ENCODE data around the gene ARHGAP30. TPM values are rescaled to one million over a fixed set of nuclear protein-coding genes. Genes with fewer than 3 reads are reported as not detected.
"Not testable (repeated sequence)": the region's sequence is repeated elsewhere in the genome, so short reads cannot be mapped to it uniquely, and the experiment has no call there.

ARHGAP30 gene
- polyA plus RNA-seq, 1 experiment, result not detected

DNA sequence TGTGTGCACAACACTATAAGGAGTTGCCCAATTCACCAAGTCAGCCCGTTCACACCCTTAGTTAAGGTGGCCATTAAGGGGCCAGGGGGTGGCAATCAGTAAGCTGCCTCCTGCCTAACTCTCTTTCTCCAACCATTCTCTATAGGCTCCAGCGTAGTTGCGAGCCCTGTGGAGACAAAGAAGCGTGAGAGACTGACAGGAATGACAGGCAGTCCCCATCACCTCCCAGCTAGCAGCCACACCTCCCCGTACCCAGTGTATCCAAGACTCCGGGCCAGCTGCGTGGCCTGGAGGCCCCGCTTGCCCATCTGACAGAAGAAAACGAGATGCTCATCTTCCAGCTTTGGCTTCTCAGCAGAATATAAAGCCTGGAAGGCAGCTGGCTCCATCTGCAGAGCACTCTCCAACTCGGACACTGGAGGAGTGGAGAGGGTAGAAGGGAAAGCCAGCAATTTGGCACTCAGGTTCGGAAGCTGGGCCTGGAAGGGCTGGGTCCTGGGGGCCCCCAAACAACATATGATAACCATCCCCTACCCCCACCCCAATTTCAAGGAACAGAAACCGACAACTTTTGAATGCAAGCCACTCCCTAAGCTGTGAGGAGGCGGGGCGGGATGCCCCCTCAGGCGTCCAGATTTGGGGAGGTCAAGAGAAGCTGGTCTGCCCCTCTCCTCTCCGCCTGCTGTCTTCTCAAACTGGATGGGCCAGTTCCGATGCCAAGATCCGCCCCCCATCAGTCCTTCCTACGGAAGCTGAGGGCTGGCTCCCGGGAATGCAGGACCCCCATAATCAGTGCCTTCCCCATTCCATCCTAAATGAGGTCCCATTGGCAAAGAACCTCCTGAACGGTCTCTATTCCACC is 31.8 kb downstream of the ARHGAP30 start:
- ChIA-PET POLR2A (interaction anchor here (0.5 kb wide), 1 partner anchor 61 kb away, joined by 3 read pairs; no protein-coding TSS in a partner anchor), CTCF (no interaction called here)
- no peak overlapping the region for H3K4me3 ChIP-seq (ENCODE audit: low read depth, low read length)
- H3K9me3 ChIP-seq (ENCODE audit: control insufficient read depth, insufficient read depth, low read length), result no peaks in the 10 kb centered on the region; the same call in 1 of the 2 replicates
- no peak overlapping the region for H3K27ac ChIP-seq (ENCODE audit: low read depth, low read length)
- no peak for DNase-seq (ENCODE audit: low read depth, low spot score)
- no peaks in the 10 kb centered on the region for H3K27me3 ChIP-seq (ENCODE audit: control insufficient read depth, insufficient read depth, low read length)
- TF ChIP-seq, protein P1, sequence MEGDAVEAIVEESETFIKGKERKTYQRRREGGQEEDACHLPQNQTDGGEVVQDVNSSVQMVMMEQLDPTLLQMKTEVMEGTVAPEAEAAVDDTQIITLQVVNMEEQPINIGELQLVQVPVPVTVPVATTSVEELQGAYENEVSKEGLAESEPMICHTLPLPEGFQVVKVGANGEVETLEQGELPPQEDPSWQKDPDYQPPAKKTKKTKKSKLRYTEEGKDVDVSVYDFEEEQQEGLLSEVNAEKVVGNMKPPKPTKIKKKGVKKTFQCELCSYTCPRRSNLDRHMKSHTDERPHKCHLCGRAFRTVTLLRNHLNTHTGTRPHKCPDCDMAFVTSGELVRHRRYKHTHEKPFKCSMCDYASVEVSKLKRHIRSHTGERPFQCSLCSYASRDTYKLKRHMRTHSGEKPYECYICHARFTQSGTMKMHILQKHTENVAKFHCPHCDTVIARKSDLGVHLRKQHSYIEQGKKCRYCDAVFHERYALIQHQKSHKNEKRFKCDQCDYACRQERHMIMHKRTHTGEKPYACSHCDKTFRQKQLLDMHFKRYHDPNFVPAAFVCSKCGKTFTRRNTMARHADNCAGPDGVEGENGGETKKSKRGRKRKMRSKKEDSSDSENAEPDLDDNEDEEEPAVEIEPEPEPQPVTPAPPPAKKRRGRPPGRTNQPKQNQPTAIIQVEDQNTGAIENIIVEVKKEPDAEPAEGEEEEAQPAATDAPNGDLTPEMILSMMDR (IDR thresholded peaks at IDR 0.05; ENCODE audit: low read depth, low read length), result no peak

DNA sequence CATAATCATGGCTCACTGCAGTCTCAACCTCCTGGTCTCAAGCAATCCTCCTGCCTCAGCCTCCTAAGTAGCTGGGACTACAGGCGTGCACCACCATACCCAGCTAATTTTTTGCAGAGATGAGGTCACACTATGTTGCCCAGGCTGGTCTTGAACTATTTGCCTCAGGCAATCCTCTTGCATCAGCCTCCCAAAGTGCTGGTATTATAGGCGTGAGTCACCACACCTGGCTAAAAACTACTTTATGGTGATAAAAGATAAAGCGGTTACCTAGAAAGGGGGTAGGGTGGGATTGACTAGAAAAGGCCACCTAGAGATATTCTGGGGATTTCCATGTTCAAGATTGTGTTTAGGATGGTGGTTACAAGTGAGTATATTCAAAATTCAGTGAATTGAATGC is 35.9 kb downstream of the ARHGAP30 start:
- TF ChIP-seq, protein P1 (IDR thresholded peaks at IDR 0.05; ENCODE audit: low read depth, low read length), result no peak
- ChIA-PET CTCF (no interaction called here), POLR2A (interaction anchor here (0.7 kb wide), 1 partner anchor 11 kb away, joined by 9 read pairs; no protein-coding TSS in a partner anchor)
- Histone ChIP-seq H3K27me3 (ENCODE audit: control insufficient read depth, insufficient read depth, low read length) (peaks cover 2% of the 10 kb centered on the region), H3K27ac (ENCODE audit: low read depth, low read length) (no peak overlapping the region), H3K9me3 (ENCODE audit: control insufficient read depth, insufficient read depth, low read length) (no peaks in the 10 kb centered on the region; the same call in 1 of the 2 replicates), H3K4me3 (ENCODE audit: low read depth, low read length) (no peak overlapping the region)
- no peak for DNase-seq (ENCODE audit: low read depth, low spot score)

DNA sequence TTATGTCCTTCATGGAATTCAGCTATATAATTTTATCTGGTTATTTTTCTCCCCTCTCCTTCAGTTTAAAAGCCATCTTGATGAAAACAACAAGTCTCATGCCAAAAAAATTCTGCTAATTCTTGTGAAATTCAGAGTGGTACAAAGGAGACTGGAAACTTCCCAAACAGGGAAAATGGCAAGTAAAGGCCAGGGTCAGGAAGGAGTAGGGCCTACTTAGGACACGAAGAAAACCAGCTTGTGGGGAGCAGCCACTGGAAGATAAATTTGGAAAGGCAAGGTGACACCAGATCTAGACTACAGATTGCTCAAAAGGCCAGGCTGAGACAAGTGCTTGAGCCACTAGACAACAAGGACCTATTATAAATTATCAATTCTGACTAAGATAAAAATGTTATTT is 37.3 kb downstream of the ARHGAP30 start:
- H3K27ac ChIP-seq (ENCODE audit: low read depth, low read length), result no peak overlapping the region
- TF ChIP-seq, protein P1 (IDR thresholded peaks at IDR 0.05; ENCODE audit: low read depth, low read length), result no peak
- H3K27me3 ChIP-seq (ENCODE audit: control insufficient read depth, insufficient read depth, low read length), result peaks cover 2% of the 10 kb centered on the region
- POLR2A ChIA-PET, result no interaction called here
- CTCF ChIA-PET, result interaction anchor here (1.4 kb wide), 2 partner anchors 9 to 35 kb away, joined by 5 read pairs; no protein-coding TSS in a partner anchor
- DNase-seq (ENCODE audit: low read depth, low spot score), result no peak
- no peak overlapping the region for H3K4me3 ChIP-seq (ENCODE audit: low read depth, low read length)
- no peaks in the 10 kb centered on the region for H3K9me3 ChIP-seq (ENCODE audit: control insufficient read depth, insufficient read depth, low read length)

DNA sequence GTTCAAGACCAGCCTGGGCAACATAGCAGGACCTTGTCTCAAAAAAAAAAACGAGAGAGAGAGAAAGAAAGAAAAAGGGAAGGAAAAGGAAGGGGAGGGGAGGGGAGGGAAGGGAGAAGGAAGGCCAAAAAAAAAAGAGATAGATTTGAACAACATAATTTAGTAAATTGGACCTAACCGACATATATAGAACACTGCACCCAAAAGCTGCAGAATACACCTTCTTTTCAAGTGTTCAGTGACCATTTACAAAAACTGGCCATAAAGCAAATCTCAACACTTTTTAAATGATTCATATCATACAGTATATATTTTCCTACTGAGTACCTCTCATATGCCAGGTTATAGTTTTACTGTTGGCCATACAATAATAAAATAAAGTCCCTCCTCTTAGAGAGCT is 37.8 kb downstream of the ARHGAP30 start:
- Histone ChIP-seq H3K4me3 (ENCODE audit: low read depth, low read length) (no peak overlapping the region), H3K9me3 (ENCODE audit: control insufficient read depth, insufficient read depth, low read length) (no peaks in the 10 kb centered on the region), H3K27me3 (ENCODE audit: control insufficient read depth, insufficient read depth, low read length) (peaks cover 2% of the 10 kb centered on the region), H3K27ac (ENCODE audit: low read depth, low read length) (no peak overlapping the region)
- TF ChIP-seq, protein P1 (IDR thresholded peaks at IDR 0.05; ENCODE audit: low read depth, low read length), result no peak
- ChIA-PET CTCF (interaction anchor here (0.5 to 1.4 kb wide), 2 partner anchors 10 to 145 kb away, joined by 5 to 6 read pairs; no protein-coding TSS in a partner anchor), POLR2A (no interaction called here)
- no peak for DNase-seq (ENCODE audit: low read depth, low spot score)

DNA sequence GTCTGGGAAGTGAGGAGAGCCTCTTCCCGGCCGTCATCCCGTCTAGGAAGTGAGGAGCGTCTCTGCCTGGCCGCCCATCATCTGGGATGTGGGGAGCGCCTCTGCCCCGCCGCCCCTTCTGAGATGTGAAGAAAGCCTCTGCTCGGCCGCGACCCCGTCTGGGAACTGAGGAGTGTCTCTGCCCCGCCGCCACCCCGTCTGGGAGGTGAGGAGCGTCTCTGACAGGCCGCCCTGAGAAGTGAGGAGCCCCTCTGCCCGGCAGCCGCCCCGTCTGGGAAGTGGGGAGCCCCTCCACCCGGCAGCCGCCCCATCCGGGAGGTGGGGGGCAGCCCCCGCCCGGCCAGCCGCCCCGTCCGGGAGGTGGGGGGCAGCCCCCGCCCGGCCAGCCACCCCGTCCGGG is 40.2 kb downstream of the ARHGAP30 start:
- H3K9me3 ChIP-seq (ENCODE audit: control insufficient read depth, insufficient read depth, low read length); H3K27ac ChIP-seq (ENCODE audit: low read depth, low read length); CTCF ChIA-PET; POLR2A ChIA-PET; DNase-seq (ENCODE audit: low read depth, low spot score); H3K27me3 ChIP-seq (ENCODE audit: control insufficient read depth, insufficient read depth, low read length); H3K4me3 ChIP-seq (ENCODE audit: low read depth, low read length): not testable (repeated sequence)

DNA sequence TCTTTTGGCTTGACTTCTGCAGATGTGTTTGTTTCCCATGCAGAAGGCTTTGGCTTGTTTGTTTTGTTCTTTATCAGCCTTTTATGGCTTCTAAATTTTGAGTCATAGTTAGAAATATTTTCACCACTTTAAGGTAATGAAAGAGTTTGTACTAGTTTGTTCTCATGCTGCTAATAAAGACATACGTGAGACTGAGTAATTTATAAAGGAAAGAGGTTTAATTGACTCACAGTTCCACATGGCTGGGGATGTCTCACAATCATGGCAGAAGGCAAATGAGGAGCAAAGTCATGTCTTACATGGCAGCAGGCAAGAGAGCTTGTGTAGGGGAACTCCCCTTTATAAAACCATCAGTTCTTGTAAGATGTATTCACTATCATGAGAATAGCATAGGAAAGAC is 42.7 kb downstream of the ARHGAP30 start:
- H3K4me3 ChIP-seq (ENCODE audit: low read depth, low read length); H3K27me3 ChIP-seq (ENCODE audit: control insufficient read depth, insufficient read depth, low read length); DNase-seq (ENCODE audit: low read depth, low spot score); POLR2A ChIA-PET; H3K9me3 ChIP-seq (ENCODE audit: control insufficient read depth, insufficient read depth, low read length); H3K27ac ChIP-seq (ENCODE audit: low read depth, low read length): not testable (repeated sequence)
- CTCF ChIA-PET, result interaction anchor here (0.6 to 1.1 kb wide), 5 partner anchors 8 to 127 kb away, joined by 3 to 8 read pairs (median 4); partner anchors contain the start of gene UFC1

DNA sequence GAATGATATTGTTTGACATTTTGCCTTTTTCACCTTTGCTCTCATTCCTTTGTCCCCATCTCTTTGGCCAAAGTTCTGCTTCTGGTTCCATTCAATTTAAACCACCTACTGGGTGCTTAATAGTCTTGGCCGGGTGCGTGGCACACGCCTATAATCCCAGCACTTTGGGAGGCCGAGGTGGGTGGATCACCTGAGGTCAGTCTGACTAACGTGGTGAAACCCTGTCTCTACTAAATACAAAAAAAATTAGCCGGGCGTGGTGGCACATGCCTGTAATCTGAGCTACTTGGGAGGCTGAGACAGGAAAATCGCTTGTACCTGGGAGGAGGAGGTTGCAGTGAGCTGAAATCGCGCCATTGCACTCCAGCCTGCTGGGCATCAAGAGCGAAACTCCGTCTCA is 47.3 kb downstream of the ARHGAP30 start:
- H3K27ac ChIP-seq (ENCODE audit: low read depth, low read length); H3K9me3 ChIP-seq (ENCODE audit: control insufficient read depth, insufficient read depth, low read length); H3K4me3 ChIP-seq (ENCODE audit: low read depth, low read length); DNase-seq (ENCODE audit: low read depth, low spot score): not testable (repeated sequence)
- ChIA-PET CTCF (interaction anchor here (1.3 kb wide), 1 partner anchor 39 kb away, joined by 3 read pairs; no protein-coding TSS in a partner anchor), POLR2A (interaction anchor here (1.0 to 1.9 kb wide), 2 partner anchors 23 to 27 kb away, joined by 4 to 7 read pairs; partner anchors contain the start of gene USF1)
- peaks cover 25% of the 10 kb centered on the region for H3K27me3 ChIP-seq (ENCODE audit: control insufficient read depth, insufficient read depth, low read length)
